HS-5 (cell line): Measurements from ENCODE around the gene DYNC1I1.

ENCODE experiments used
- DNase-seq: peaks from one replicate; pipeline ENCODE4 v3.0.0-alpha.2; 2012; ENCODE audit warnings: low read depth

The DYNC1I1 gene

DNA sequence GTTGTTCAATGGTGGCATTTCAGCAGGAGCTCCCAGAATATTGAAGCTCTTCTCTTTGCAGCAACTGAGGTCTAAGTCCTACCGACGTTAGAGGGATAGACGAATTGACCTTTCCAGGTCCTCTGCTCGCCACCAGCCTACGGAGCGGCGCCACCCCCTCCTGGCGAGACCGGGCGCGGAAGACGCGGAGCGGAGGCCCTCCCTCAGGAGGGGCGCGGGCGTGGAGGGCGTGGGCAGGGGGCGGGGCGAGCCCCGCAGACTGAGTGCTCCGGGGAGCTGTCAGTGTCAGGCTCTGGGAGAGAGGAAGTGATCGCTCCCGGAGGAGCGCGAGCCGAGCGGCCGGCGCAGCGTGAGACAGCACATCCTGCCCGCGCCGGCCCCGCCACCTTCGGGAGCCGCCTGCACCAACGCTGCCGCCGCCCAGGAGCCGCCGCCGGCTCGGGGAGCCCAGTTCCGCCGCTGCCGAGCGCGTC lies at the start of gene DYNC1I1:
Gene DYNC1I1 (plus strand): TSS at position 257 of the 473 bp plus-strand sequence. CDS start 32,176 bp downstream, outside the sequence.
- DNase-seq = peak; percentile 30

DNA sequence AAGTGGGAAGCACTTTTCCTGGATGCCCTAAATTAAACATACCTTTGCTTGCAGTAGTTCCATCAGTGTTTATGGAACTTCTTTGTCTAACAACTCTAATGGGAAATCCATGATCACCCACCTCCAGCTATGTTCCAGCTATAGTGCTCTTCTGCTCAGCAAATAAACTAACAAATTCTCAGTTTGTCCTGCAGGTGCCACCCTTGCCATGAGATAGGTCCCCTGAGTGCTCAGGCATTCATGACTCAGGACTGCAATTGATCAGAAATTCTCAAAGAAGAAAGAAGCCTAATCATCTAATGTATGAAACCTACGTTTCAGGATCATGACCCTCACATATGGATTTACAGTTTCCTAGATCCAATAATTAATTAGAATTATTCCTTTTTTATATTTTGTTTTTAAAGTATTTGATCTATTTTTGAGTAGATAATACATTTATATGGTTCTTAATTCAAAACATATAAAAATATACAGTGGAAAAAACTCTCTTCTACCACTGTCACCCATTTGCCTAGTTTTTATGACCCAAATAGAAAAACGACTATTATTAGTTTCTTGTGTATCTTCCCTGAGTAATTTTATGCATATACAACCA lies 48.7 kb upstream of the DYNC1I1 start:
- peak; percentile 18 for DNase-seq

DNA sequence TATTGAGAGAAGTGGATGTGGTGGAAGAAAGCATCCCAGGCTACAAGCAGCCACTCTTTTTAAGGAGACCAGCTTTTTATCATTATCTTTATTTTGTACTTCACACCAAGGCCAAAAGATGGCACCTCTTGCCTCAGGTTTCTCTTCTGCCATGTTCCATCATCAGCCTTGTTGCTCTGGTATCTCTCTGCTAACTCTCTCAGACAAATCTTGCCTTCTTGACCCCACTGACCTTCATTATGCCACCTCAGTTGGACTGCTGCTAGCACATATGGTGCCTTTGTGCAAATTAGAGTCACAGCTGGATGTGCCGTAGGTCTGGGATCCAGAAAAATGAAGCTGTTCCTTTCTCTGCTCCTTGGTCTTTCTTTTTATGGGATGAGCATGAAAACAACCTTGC lies 47.1 kb upstream of the DYNC1I1 start:
- no peak for DNase-seq

DNA sequence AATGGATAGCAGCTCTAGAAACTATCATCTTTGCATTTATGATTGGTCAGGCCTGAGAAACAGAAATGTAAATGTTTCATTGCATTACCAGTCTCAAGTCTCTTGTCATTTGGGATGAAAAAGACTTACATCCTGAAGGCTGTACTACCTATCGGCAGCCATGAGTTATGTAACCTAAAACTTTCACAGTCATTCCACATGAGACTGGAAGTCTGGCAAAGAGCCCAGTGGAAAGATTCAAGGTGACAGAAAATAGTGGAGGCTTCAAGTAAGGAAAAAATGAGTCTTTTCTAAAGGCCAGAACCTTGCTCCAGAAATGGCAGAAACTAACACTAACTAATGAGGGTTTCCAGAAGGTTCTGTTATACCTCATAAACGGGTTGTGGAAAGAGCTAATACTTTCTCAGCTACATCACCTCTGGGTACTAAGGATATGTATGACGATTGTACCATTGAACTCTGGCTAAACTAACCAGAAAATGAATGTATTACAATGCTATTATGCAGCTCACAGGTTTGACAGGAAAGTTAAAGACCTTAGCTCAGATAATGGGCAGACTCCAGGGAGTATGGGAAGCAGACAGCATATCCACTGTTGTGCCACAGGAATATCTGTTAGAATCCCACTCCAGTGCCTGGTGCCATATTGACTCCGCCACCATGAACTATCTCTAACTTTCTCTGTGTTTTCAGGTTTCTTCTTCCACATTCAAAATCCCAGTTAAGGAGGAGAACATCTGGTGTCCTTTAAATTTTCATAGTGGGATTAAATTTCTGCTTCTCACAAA lies 41.7 kb upstream of the DYNC1I1 start:
- DNase-seq = no peak

DNA sequence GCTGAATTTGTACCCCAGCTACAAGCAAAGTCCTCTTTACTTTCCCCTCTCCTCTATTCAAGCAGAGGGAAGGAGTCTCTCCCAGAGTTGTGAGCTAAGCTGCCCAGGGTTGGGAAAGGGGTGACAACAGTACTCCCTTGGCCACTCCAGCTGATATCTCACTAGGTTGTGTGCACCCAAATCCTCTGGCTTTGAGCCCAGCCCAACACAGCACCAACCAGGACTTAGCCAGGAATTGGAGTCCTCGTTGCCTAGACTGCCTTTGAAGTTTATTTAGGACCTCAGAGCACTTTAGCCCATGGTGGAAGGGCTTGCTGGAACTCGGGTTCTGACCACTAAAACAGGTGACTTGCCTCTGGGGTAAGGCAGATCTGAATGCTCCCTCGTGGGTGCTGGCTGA lies 35.7 kb upstream of the DYNC1I1 start:
- DNase-seq = no peak

DNA sequence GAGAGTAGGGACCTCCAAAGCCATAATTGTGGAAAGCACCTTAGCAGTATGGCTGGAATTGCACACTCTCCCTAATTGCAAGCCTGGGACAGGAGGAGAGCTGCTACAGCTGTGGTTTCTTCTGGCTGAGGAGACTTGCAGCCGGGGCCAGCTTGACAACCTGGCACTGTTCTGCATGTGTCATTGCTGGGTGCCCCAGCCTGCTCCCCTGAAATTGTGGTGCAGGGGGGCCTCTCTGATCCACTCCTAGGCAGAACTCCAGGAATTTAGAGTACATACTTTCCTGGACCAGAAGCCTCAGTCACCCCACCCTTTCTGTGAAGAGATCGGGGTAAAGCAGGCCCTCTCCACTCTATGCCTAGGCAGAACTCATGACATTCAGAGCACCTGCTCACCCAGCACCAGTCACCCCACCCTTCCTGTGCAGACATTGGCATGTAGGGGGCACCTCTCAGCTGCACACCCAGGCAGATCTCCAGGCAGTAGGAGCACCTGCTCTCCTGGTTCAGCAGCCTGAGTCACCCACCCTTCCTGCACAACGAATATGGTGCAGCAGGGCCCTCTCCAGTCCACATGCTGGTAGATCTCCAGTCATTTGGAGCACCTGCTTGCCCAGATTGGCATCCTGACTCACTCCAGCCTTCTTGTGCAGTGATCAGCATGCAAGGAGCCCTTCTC lies 34.4 kb upstream of the DYNC1I1 start:
- no peak for DNase-seq

DNA sequence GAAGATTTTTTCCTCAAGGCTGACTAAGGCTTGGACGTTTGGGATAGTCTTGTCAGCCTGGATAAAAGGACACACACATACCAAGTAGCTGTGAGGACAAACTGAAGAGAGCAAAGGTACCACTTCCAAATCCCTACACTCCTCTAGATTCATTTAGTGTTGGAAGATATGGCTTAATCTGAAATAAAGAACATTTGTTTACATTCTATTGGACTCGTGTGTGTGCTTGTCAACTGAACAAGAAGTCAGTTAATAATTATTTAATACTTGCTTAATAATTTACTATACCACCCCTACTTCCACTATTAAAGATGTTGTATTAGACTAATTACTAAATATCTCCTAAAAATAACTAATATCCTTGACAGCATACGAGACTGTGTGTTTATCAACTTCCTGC lies 23.3 kb upstream of the DYNC1I1 start:
- no peak for DNase-seq

DNA sequence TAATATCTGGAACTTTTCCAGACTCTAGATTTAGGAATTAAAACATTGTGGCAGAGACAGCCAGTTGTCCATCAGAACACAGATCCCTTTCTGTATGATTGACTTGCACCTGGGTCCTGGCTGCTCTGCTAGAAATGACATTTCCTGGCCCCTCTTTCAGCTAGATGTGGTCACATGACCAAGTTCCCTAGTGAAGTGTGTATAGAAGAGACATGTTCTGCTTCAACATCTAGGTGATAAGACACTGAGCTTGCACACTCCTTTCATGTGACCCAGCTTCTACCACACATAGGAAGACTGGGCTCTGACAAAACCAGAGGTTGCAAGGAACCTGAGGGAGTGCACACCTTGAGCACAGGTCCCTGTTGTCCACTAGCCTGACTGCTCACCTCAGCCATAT lies 22.8 kb upstream of the DYNC1I1 start:
- no peak for DNase-seq

DNA sequence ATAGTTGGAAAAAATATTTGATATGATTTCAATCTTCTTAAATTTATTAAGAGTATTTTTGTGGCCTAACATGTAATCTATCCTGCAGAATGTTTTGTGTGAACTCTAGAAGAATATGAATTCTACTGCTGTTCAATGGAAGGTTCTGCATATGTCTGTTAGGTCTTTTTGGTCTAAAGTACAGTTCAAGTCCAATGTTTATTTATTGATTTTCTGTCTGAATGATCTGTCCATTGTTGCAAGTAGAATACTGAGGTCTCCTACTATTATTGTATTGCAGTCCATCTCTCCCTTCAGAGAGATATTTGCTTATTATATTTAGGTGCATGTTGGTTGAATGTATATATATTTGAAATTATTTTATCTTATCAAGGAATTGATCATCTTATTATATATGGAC lies 18.9 kb upstream of the DYNC1I1 start:
- DNase-seq = no peak

DNA sequence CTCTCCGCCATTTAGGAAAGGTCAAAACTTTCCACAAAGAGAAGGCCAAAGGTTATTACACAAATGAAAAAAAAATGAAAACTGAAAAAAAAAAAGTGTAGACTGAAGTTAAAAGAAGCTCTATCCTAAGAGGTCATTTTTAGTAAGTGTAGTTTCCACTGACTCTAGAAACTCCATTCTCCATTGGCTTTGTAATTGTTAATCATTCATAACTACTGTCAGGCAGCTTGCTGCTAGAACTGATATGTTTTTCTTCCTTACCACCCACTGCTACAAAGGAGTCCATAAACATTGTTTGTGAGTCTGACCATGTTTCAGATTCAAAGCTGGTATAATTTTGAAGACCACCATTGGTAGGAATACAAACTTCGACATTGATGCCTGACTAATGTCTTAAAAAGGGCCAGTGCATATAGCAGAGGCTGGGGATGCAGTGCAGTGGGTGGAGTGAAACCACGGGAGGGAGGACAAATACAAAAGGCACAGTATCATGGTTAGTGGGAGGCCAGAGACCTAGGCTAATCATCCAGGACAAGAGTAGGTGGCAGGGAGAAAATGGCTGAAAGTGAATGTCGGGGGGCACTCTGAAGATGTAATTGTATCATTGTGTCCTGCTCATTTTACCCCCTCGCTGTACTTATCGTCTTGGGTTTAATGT lies 16.9 kb upstream of the DYNC1I1 start:
- no peak for DNase-seq

DNA sequence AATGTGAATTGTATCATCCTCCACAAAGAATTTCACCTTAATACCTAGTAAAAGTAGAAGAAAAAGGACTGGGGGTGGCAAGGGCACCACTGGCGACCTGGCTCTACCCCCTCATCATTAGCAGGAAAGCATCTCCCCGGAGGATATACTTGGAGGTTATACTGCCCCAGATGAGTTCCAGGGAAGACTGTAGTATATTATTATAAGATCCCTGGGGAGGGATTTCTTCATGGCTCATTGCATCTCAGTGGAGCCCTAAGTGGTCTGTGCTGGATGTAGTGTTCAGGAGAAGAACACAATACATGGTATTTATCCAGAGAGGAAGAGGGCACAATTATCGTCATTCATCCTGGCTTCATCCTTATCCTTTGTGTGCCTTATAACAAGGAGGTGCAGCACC lies 14.2 kb upstream of the DYNC1I1 start:
- no peak for DNase-seq

DNA sequence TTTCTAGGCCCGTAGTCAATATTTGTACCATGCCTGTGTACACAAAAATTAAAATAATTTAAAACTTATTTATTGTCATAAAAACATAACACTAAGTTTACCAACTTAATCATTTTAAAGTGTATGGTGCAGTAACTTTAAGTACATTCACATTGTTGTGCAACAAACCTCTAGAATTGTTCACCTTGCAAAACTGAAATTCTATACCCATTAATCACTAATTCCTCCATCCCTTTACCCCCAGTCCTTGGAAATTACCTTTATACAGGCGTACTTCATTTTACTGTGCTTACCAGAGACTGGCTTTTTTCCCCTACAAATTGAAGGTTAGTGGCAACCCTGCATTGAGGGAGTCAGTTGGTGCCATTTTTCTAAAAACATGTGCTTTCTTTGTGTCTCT lies 6.3 kb upstream of the DYNC1I1 start:
- DNase-seq = no peak

DNA sequence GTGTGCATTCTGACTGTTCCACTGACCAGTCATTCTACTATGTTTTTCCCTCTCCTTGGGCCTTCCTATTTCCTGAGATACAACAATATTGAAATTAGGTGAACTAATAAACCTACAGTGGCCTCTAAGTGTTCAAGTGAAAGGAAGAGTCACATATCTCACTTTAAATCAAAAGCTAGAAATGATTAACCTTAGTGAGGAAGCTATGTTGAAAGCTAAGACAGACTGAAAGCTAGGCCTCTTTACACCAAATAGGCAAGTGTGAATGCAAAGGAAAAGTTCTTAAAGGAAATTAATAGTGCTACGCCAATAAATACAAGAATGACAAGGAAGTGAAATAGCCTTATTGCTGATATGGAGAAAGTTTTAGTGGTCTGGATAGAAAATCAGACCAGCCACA lies 5.7 kb upstream of the DYNC1I1 start:
- no peak for DNase-seq

DNA sequence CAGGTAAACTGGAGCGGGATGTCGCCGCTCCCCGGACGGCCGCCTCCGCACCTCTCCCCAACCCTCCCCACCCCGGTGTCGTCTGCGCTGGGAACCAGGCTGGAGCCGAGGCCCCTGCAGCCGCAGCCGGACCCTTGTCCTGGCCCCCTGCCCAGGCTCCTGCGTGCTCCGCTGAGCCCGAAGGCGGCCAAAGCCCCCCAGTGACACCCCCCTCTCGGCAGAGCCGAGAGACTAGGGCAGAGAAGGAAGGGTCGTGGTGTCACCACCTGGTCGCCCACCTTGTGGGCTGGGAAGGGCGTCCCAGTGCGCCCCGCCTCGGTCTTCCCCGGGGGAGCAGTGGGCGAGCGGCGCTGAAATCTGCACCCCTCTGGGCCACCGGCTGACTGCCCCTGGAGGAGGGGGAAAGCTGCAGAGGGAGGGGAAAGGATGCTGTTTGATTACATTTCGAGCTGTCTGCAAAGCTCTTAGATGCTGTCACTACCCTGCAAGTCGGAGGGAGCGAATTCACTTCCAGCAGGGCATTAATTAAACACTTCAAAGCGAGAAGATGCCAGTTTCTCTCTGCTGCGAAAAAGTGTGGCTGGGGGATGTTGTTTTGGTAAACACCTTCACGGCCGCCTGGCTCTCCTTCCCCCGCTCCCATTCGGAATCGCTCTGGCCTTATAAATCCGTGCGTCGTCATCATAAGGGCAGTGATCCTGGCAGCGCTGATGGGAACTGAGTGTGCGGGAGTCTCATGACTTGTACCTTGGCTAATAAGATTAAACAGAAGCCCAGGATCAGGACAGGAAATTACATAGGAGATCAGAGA lies 622 bp downstream of the DYNC1I1 start:
- DNase-seq = no peak

DNA sequence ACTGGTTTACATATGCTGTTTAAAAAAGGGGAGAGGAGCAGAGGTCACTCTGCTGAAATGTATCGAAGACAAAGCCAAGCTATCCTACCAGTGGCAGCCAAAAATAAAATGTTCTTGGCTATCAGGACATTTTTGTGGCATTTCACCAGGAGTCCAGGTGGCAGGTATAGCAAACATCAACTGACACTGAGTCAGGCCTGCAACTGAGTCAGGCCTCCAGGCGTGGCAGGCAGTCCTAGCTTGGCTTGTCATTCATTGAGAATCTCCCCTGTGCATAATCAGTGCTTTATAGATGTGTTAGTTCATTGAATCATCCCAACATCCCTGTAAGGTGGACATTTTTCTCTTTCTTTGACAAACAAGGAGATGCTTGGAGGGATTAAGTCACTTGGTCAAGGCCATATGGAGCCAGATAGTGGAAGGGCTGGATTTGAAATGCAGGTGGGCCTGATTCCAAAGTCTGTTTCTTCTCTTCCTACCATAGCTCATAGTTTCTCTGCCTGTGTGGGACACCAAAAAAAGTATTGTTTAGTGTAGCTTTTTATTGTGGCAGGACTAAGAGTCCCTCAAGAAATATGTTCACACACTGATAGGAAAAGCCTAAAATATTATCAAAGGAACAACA lies 4.3 kb downstream of the DYNC1I1 start:
- DNase-seq = no peak

DNA sequence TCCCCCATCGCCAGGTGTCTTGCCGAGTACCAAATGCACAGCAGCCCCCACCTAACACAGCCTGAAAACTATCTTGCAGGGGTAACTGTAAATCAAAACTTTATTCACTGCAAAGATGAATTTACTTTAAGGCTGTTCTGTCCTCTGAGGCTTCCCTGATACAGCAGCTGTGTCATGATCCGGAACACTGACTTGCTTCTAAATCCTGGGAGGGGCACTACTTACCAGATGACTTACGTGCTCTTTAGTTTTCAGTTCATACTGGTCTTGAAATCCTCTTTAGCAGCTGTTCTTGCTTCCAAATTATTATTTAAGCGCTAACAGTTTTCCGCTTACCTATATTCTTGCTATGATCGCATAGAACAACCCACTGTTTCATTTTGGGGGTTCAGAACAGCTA lies 4.9 kb downstream of the DYNC1I1 start:
- DNase-seq = no peak

DNA sequence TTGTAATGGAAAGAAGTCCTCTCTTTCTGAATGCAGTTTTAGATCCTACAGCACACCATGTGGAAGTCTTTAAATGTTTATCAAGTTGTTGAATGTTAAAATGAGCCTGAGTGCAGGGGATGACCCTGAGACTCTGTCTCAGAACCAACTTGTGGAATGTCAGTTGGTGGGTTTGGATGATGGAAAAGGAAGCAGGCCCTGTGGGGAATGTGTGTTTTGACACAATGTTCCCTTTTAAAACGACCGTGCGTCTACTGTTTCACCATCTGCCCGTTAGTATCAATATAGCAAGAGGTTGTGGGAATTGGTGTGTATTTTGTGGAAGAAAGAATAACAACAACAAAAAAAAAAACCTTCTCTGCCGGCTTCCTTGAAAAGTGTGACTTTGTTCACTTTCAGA lies 8.3 kb downstream of the DYNC1I1 start:
- DNase-seq = no peak

DNA sequence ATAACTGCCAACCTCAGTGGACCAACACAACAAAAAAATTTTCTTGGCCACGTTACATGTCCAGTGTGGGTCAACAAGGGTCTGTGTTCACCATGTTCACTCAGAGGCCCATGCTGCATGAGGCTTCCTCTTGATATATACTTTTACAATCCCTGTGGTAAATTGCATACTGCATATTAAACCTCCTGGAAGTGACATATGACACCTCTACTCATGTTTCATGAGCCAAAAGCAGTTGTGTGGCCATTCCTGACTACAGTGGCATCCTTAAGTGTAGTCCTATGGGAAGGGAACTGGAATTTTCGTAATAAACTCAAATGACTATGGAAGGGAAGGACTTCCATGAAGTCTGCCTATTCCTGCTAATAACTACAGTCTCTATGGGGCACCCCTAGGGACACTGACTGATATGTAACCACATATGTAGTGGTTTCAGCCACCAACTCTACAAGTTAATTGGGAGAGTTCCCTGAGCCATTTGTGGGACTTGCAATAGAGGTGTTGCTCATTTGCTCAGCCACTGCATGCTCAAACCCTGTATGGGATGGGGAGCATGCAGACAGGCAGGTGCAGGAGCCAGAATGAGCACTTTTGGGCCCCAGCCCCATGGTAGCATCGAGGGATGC lies 9.7 kb downstream of the DYNC1I1 start:
- no peak for DNase-seq

DNA sequence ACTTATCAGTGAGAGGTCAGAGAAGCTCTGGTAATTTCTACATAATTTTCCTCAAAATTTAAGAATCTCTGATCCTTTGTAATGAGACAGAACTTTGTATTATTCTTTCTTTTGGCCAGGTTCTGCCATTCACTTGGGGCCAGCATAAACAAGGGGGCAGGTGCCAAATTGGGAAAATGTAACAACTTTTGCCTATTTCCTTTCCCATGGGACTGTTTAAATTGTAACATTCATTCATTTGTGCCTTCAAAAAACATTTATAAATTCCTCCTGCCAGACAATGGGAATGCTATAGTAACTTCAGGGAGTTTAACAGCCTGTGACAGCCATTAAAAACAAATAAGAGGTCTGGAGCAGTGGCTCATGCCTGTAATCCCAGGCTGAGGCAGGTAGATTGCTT lies 12.4 kb downstream of the DYNC1I1 start:
- no peak for DNase-seq

DNA sequence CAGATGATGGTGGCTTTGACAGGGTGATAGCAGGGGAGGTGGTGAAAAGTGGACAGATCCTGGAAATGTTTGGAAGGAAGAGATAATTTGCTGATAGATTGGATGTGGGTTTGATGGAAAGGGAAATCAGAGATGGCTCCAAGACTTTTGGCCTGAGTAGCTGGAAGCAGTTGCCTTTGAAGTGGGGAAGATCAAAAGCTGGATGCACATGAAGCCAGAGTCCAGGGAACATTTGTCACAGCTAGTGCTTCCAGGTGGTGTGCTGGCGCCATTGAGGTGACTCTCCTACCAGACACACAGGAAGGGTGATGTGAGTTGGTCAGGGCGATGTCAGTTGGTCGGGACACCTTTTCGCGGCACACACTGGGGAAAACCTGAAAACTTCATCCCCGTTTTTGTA lies 15.9 kb downstream of the DYNC1I1 start:
- DNase-seq = no peak

DNA sequence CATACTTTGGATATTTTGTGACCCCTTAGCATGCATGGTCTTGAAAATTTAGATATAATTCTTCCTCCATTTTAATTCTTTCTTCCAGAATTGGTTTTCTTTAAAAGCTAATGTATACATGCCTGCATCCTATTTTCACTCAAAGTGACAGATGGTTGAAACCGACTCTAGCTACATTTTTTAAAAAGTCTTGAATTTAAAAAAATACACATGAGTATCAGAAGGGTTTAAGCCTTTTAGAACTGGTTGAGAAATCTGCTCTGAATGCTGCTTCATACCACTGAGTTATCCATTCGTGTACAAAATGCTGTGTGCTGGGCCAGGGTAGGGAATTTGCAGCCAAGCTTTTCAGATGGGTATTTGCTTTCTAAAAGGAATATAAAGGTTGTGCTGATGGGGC lies 16.5 kb downstream of the DYNC1I1 start:
- no peak for DNase-seq
